GM23248 (cell line): ENCODE results near the gene WASHC2A. TPM values are rescaled to one million over a fixed set of nuclear protein-coding genes. Genes with fewer than 3 reads are reported as not detected.
A peak's percentile ranks its signal among the peaks of the same experiment; 100 is the strongest.
"Not testable (repeated sequence)": the region's sequence is repeated elsewhere in the genome, so short reads cannot be mapped to it uniquely, and the experiment has no call there.

Experiments
- DNase-seq: peaks from one replicate; pipeline ENCODE4 v3.0.0-alpha.2; 2015
- H2AFZ ChIP-seq: fragments of 200-600 bp; sonication (generic); 2 replicates; pipeline ENCODE4 v1.6.1; 2016; ENCODE audit warnings: antibody characterized with exemption
- H3F3A ChIP-seq: fragments of 200-600 bp; sonication (generic); 2 replicates; pipeline ENCODE4 v1.6.1; 2016; ENCODE audit warnings: mild to moderate bottlenecking, antibody characterized with exemption, mixed run types; ENCODE audit not compliant: insufficient read depth
- H3K27ac ChIP-seq: fragments of 200-600 bp; sonication (generic); 2 replicates; pipeline ENCODE4 v1.5.1; 2016; ENCODE audit warnings: mild to moderate bottlenecking
- H3K27me3 ChIP-seq: fragments of 200-600 bp; sonication (generic); replicated peaks from 2 replicates; pipeline ENCODE4 v1.6.1; 2016; ENCODE audit warnings: mild to moderate bottlenecking; ENCODE audit not compliant: insufficient read depth
- H3K36me3 ChIP-seq: fragments of 200-600 bp; sonication (generic); 2 replicates; pipeline ENCODE4 v1.6.1; 2016; ENCODE audit warnings: low read depth, mild to moderate bottlenecking
- H3K4me1 ChIP-seq: fragments of 200-600 bp; sonication (generic); 2 replicates; pipeline ENCODE4 v1.6.1; 2016; ENCODE audit warnings: mild to moderate bottlenecking; ENCODE audit not compliant: insufficient read depth
- H3K4me2 ChIP-seq: fragments of 200-600 bp; sonication (generic); one replicate; pipeline ENCODE4 v1.6.1; 2016; ENCODE audit warnings: mild to moderate bottlenecking; ENCODE audit not compliant: unreplicated experiment
- H3K4me3 ChIP-seq: fragments of 200-600 bp; sonication (generic); 2 replicates; pipeline ENCODE4 v1.5.1; 2016; ENCODE audit warnings: mild to moderate bottlenecking
- H3K79me2 ChIP-seq: fragments of 200-600 bp; sonication (generic); 2 replicates; pipeline ENCODE4 v1.6.1; 2016; ENCODE audit warnings: mild to moderate bottlenecking; ENCODE audit not compliant: insufficient read depth
- H3K9ac ChIP-seq: fragments of 200-600 bp; sonication (generic); 2 replicates; pipeline ENCODE4 v1.6.1; 2016; ENCODE audit warnings: mild to moderate bottlenecking
- H3K9me2 ChIP-seq: fragments of 200-600 bp; sonication (generic); 2 replicates; pipeline ENCODE4 v1.6.1; 2016; ENCODE audit warnings: mixed run types, mild to moderate bottlenecking, moderate library complexity; ENCODE audit not compliant: insufficient read depth
- H3K9me3 ChIP-seq: fragments of 200-600 bp; sonication (generic); one replicate; pipeline ENCODE4 v1.6.1; 2017; ENCODE audit warnings: low read depth
- H4K20me1 ChIP-seq: fragments of 200-600 bp; sonication (generic); 2 replicates; pipeline ENCODE4 v1.6.0; 2016; ENCODE audit not compliant: insufficient read depth
- EZH2 ChIP-seq: fragments of 200-600 bp; sonication (generic); IDR thresholded peaks from 2 replicates; pipeline ENCODE4 v1.6.1; 2018; ENCODE audit warnings: antibody characterized with exemption, mild to moderate bottlenecking; ENCODE audit not compliant: insufficient read depth, poor library complexity, severe bottlenecking
- EZH2phosphoT487 ChIP-seq: fragments of 200-600 bp; sonication (generic); IDR thresholded peaks from 2 replicates; pipeline ENCODE4 v1.6.1; 2018; ENCODE audit warnings: antibody characterized with exemption, moderate library complexity, mild to moderate bottlenecking, low read depth; ENCODE audit not compliant: insufficient read depth
- WGBS, 2 experiments: methylation state at CpG; one replicate each; pipeline ENCODE4 v1.1.6; 2015 to 2017; ENCODE audit warnings: low lambda C conversion rate in 2 of 2, low coverage in 1 of 2; ENCODE audit errors: missing lambda C conversion rate in 2 of 2; 5-methylcytosine and 5-hydroxymethylcytosine counted together
- in situ Hi-C: fragments of 300-500 bp; cut with MboI; formaldehyde crosslinking; loops from 2 replicates; pipeline ENCODE4 v1.15.0; 2020
- polyA plus RNA-seq: library from polyadenylated mRNA; unstranded; fragments of >200 nt; fragmentation: Nextera tagmentation; extraction: Ambion mirVana; gene quantifications from 2 replicates; pipeline ENCODE4 v1.2.1, GENCODE V29; 2016
- total RNA-seq: library from RNA; depleted of rRNA; stranded (reverse); fragments of >200 nt; shearing (Covaris generic); gene quantifications from 2 replicates; pipeline ENCODE4 v1.2.3, GENCODE V29; 2014

Gene WASHC2A
- total and polyA plus RNA-seq, 2 experiments from 2014 or later: 23.9 to 26.8 TPM

DNA sequence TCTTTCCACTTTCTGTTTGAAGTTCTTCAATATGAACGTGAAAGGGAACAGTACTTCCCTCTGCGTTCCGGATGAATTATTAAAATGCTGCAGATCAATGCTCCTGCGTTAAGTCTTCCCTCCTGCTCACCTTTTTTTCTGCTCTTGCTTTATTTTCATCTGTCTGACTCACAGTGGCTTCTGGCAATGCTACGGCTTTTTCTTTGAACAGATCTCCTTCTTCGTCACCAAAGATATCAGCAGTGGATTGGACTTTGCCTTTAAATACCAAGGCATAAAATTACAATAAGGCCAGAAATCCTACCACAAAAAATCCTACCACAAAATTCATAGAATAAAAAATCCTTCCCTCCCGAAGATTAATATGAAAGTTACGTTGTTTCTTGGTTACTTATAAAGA lies 11.1 kb upstream of the WASHC2A start:
- H3K27me3 ChIP-seq, H3K9me2 ChIP-seq, H3K4me2 ChIP-seq, H3K9ac ChIP-seq, DNase-seq, H3K4me3 ChIP-seq, H4K20me1 ChIP-seq, H3F3A ChIP-seq, H3K9me3 ChIP-seq, H3K79me2 ChIP-seq, in situ Hi-C loops, H3K27ac ChIP-seq, H2AFZ ChIP-seq, H3K36me3 ChIP-seq, H3K4me1 ChIP-seq: not testable (repeated sequence)
- 77 to 83% methylated on average over 8 of the region's 8 CpGs for WGBS, 2 experiments

DNA sequence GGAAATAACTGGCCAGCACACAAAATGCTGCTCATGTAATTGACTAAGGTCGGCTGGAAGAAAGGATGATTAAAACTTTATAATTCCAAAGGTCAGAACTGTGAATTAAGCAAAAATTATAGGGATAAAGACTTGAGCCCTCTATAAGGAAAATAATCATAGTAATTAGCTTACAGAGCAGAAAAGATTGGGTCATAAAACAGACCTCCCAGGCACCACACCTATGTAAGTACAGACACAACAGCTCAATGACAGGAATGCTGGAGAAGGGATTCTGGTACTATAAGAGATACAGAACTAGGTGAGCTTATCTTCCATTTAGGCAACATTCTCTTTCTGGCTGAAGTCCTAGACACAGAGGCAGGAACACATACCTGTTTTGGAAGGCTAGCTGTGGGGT lies 9.0 kb upstream of the WASHC2A start:
- H2AFZ ChIP-seq, H3K27ac ChIP-seq, H3K79me2 ChIP-seq, H3K4me3 ChIP-seq, H3F3A ChIP-seq, H3K9me3 ChIP-seq, H3K9me2 ChIP-seq, H3K27me3 ChIP-seq, DNase-seq, H4K20me1 ChIP-seq, H3K36me3 ChIP-seq, H3K4me2 ChIP-seq, H3K9ac ChIP-seq, in situ Hi-C loops, H3K4me1 ChIP-seq: not testable (repeated sequence)
- 43 to 82% methylated on average over 1 of the region's 1 CpG for WGBS, 2 experiments

DNA sequence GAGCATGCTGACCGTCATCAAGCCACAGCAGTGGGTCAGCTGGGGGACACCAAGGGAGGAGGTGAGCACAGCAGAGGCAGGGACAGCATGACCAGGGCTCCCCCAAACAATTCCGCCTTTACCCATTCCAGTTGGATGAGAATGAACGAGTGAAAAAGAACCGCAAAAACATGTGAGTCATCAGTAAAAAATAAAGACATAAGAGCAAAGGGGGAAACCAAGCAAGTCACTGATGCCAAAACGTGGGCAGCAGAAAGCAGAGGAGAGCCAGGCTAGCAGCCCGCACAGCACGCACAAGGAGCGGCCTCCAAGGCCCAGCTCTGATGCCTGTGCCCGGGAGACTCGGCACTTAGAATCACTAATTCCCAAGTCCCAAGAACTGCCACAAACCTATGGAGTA lies 7.8 kb upstream of the WASHC2A start:
- H3K27ac ChIP-seq, H2AFZ ChIP-seq, H3K4me1 ChIP-seq, in situ Hi-C loops, H3K9ac ChIP-seq, H3K4me2 ChIP-seq, H3K4me3 ChIP-seq, H3K36me3 ChIP-seq, H3K79me2 ChIP-seq, H3F3A ChIP-seq, H3K27me3 ChIP-seq, H3K9me2 ChIP-seq, H3K9me3 ChIP-seq, H4K20me1 ChIP-seq: not testable (repeated sequence)
- peak; percentile 2 for DNase-seq
- WGBS, 2 experiments: 77 to 80% methylated on average over 10 of the region's 10 CpGs

DNA sequence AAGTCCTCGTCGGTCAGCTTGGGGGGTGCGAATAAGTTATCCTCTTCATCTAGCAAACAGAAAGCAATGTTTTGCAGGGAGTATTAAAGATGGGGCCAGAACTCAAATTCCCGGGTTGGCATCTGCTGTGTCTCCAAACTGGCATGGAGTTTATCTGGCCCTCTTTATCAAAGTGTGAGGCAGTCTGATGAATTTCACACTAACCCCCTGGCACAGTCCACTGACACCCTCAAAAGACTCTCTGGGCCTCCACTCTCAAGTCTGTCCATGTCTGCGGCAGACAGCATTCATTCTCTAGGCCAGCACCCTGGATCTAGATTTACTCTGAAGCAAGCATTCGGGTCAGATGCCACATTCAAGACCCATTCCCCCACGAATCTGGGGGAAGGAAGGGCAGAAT lies 6.2 kb upstream of the WASHC2A start:
- WGBS, 2 experiments: 47 to 57% methylated on average over 7 of the region's 7 CpGs
- DNase-seq, in situ Hi-C loops: not testable (repeated sequence)

DNA sequence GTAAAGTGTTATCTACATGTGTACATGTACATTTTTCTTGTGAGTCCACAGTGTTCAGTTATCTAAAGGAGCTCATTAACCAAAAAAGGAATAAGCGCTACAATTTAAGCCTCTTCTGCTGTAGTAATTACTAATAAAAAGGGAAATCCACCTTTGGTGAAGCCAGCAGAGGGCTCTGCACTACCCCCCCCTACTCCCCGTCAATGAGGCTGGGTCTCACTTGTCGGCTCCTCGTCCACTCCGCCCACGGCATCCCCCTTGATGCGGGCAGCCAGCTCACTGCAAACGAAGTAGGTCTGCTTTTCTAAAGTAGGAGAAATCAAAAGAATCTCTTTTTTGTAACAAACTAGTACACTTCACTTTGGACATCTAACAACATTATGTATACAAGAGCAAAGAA lies 4.7 kb upstream of the WASHC2A start:
- no peaks in the 10 kb centered on the region for H3F3A ChIP-seq
- in situ Hi-C loops: no loop called here
- no peaks in the 10 kb centered on the region for H3K36me3 ChIP-seq
- no peak overlapping the region for H3K27ac ChIP-seq
- no peaks in the 10 kb centered on the region for H3K27me3 ChIP-seq
- no peaks in the 10 kb centered on the region for H4K20me1 ChIP-seq
- TF ChIP-seq EZH2 (no peak), EZH2phosphoT487 (no peak)
- no peak overlapping the region for H3K4me2 ChIP-seq
- H3K4me3 ChIP-seq: no peak overlapping the region
- no peaks in the 10 kb centered on the region for H3K79me2 ChIP-seq
- no peaks in the 10 kb centered on the region for H3K9me3 ChIP-seq
- H2AFZ ChIP-seq: no peak overlapping the region
- no peaks in the 10 kb centered on the region for H3K4me1 ChIP-seq
- H3K9me2 ChIP-seq: no peaks in the 10 kb centered on the region
- DNase-seq: no peak
- H3K9ac ChIP-seq: no peak overlapping the region
- 19 to 27% methylated on average over 8 of the region's 8 CpGs for WGBS, 2 experiments

More for the DNA sequence above, 6.2 kb upstream of the WASHC2A start:
- not testable (repeated sequence) for H3K9me3 ChIP-seq, H3K36me3 ChIP-seq, H3F3A ChIP-seq, H3K27me3 ChIP-seq, H3K4me1 ChIP-seq, H3K9ac ChIP-seq, H3K27ac ChIP-seq, H2AFZ ChIP-seq, H3K9me2 ChIP-seq, H3K4me3 ChIP-seq, H4K20me1 ChIP-seq, H3K79me2 ChIP-seq, H3K4me2 ChIP-seq

DNA sequence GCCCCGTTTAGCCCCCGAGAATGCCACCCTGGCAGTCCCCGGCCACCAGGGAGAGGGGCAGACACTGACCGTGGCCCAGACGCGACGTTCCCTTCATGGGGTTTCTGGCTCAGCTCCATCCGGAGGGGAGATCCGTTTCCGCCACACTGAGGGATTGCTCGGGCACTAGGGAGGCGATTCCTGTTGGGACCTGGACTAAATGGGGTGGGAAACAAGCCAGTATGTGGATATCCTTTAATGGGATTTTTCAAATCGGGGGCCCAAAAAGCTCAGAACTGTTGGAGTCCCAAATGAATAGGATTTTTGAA lies 552 bp downstream of the WASHC2A start:
- H3K9me3 ChIP-seq: not testable (repeated sequence)

DNA sequence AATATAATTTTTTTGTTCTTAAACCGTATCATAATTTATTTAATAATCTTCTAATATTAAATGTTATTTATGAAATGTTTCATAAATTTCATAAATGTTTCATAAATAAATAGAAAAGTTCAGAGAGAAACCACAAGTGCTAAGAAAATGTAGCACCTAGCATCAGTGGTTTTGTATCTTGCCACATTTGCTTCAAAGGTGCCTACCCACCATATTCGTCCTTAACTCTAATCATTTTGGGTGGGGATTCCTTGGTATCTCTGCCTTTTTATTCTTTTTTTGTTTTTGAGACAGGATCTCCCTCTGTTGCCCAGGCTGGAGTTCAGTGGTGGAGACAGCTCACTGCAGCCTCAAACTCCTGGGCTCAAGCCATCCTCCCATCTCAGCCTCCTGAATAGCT lies 7.4 kb downstream of the WASHC2A start:
- H3K27me3 ChIP-seq, H3K9me2 ChIP-seq, H3K4me3 ChIP-seq, H3K79me2 ChIP-seq, H3K27ac ChIP-seq, H3K4me2 ChIP-seq, H3K9ac ChIP-seq, H3K36me3 ChIP-seq, in situ Hi-C loops, H3K9me3 ChIP-seq, H3K4me1 ChIP-seq, DNase-seq, H4K20me1 ChIP-seq, H2AFZ ChIP-seq, H3F3A ChIP-seq: not testable (repeated sequence)
- 93 to 100% methylated on average over 1 of the region's 2 CpGs for WGBS, 2 experiments

More for the DNA sequence above, 552 bp downstream of the WASHC2A start:
- Histone ChIP-seq H3K4me3 (peak overlapping the region; percentile 91), H3K9ac (peak overlapping the region; percentile 87), H3K4me2 (peak overlapping the region; percentile 53)
- in situ Hi-C loops, H3K27me3 ChIP-seq, H3K79me2 ChIP-seq, H3K27ac ChIP-seq, H2AFZ ChIP-seq, H4K20me1 ChIP-seq, H3K9me2 ChIP-seq, H3K4me1 ChIP-seq, H3K36me3 ChIP-seq, DNase-seq, H3F3A ChIP-seq: not testable (repeated sequence)
- 0 to 2% methylated on average over 9 to 13 of the region's 13 CpGs for WGBS, 2 experiments

DNA sequence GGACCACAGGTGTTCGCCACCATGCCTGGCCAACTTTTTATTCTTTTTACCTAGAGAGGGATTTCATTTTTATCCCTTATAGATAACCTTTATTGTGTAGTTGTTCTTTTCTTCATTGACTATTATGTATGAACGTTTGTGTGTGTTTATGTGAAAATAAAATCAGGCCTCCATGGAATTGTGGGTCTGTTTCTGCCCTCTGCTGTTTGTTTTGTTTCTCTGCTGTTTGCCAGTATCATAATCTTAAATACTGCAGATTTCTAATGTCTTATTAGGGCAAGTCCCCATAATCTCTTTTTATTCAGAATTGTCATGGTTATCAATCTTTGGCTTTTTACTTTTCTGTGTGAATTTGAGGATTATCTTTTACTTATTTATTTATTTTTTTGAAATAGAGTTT lies 7.8 kb downstream of the WASHC2A start:
- H4K20me1 ChIP-seq, H3K36me3 ChIP-seq, H3K4me2 ChIP-seq, H3K27me3 ChIP-seq, H3K4me3 ChIP-seq, H2AFZ ChIP-seq, H3K9ac ChIP-seq, H3K27ac ChIP-seq, H3K79me2 ChIP-seq, in situ Hi-C loops, H3K9me3 ChIP-seq, DNase-seq, H3K9me2 ChIP-seq, H3K4me1 ChIP-seq, H3F3A ChIP-seq: not testable (repeated sequence)
- WGBS, 2 experiments: 18 to 42% methylated on average over 2 of the region's 2 CpGs
